Caco-2 (cell line): Measurements from ENCODE around the gene TENM4. TPM values are rescaled to one million over a fixed set of nuclear protein-coding genes. Genes with fewer than 3 reads are reported as not detected.
"Not testable (repeated sequence)": the region's sequence is repeated elsewhere in the genome, so short reads cannot be mapped to it uniquely, and the experiment has no call there.

ENCODE experiments used
- BruUV-seq: library from RNA; stranded (reverse); fragments of 400-500 nt; replicated peaks from 2 replicates; lab custom pipeline; 2021; lab: Mats Ljungman, UMichigan
- CTCF ChIA-PET: fragments of 300-600 bp; sonication (Branson Sonifier 250); formaldehyde crosslinking; loops from one replicate; lab custom pipeline; 2022; ENCODE audit warnings: antibody characterized with exemption; lab: Charles Lee
- POLR2A ChIA-PET: fragments of 300-600 bp; sonication (Branson Sonifier 250); formaldehyde crosslinking; loops from one replicate; lab custom pipeline; 2022; ENCODE audit warnings: antibody characterized with exemption; lab: Charles Lee
- DNase-seq, 2 experiments: peaks; one replicate each; pipeline versions ENCODE4 v3.0.0 to v3.0.0-alpha.2; 2020 to 2022
- H3K27me3 ChIP-seq: replicated peaks from 2 replicates; pipeline ENCODE4 v1.6.0; 2011; ENCODE audit warnings: low read length; ENCODE audit not compliant: control insufficient read depth, insufficient read depth
- H3K36me3 ChIP-seq: 2 replicates; pipeline ENCODE4 v1.5.1; 2011; ENCODE audit warnings: low read length; ENCODE audit not compliant: control insufficient read depth, insufficient read depth
- H3K4me1 ChIP-seq: fragments of 250-450 bp; sonication (Bioruptor Pico); 2 replicates; pipeline ENCODE4 v1.5.1; 2020; ENCODE audit warnings: mild to moderate bottlenecking
- H3K4me3 ChIP-seq: 2 replicates; pipeline ENCODE4 v1.5.1; 2011; ENCODE audit warnings: low read depth, mild to moderate bottlenecking, control low read depth, low read length
- H3K9me3 ChIP-seq: fragments of 250-450 bp; sonication (Bioruptor Pico); 2 replicates; pipeline ENCODE4 v1.5.1; 2020; ENCODE audit warnings: mild to moderate bottlenecking, moderate library complexity
- H3K27ac Mint-ChIP-seq: one replicate; pipeline ENCODE4 v1.8.0; 2022; ENCODE audit warnings: mixed read lengths; ENCODE audit not compliant: unreplicated experiment
- H3K27me3 Mint-ChIP-seq: one replicate; pipeline ENCODE4 v1.8.0; 2022; ENCODE audit warnings: mixed read lengths; ENCODE audit not compliant: insufficient read depth, unreplicated experiment
- H3K36me3 Mint-ChIP-seq: one replicate; pipeline ENCODE4 v1.8.0; 2022; ENCODE audit warnings: mild to moderate bottlenecking, mixed read lengths; ENCODE audit not compliant: insufficient read depth, unreplicated experiment
- H3K4me1 Mint-ChIP-seq: one replicate; pipeline ENCODE4 v1.8.0; 2022; ENCODE audit warnings: low read depth, mixed read lengths; ENCODE audit not compliant: unreplicated experiment
- H3K4me3 Mint-ChIP-seq: one replicate; pipeline ENCODE4 v1.8.0; 2022; ENCODE audit warnings: mild to moderate bottlenecking, moderate library complexity, mixed read lengths; ENCODE audit not compliant: unreplicated experiment
- H3K9me3 Mint-ChIP-seq: one replicate; pipeline ENCODE4 v1.8.0; 2022; ENCODE audit warnings: mixed read lengths; ENCODE audit not compliant: unreplicated experiment
- intact Hi-C: fragments of 100-400 bp; cut with micrococcal nuclease; formaldehyde crosslinking; loops from one replicate; pipeline ENCODE4 v1.10.0; 2022; ENCODE audit not compliant: unreplicated experiment
- total RNA-seq: library from RNA; stranded (reverse); gene quantifications from 2 replicates; pipeline ENCODE4 v1.2.3, GENCODE V29; 2022
- TF ChIP-seq, protein P1 (sequence below), 2 experiments: fragments of 200-600 bp in 1 of 2; IDR thresholded peaks; 1 replicate in 1 of 2; 2 replicates in 1 of 2; pipeline versions ENCODE4 v1.5.1 to v1.8.0; 2011 to 2022; ENCODE audit warnings: antibody characterized with exemption in 1 of 2, control low read depth in 1 of 2, inconsistent platforms in 1 of 2, low read depth in 1 of 2, low read length in 1 of 2, mild to moderate bottlenecking in 1 of 2, moderate library complexity in 1 of 2; ENCODE audit not compliant: insufficient read depth in 1 of 2, severe bottlenecking in 1 of 2, unreplicated experiment in 1 of 2

Gene TENM4
- total RNA-seq, 1 experiment from 2014 or later = 1.1 TPM

- Mint-ChIP-seq H3K4me3 (no peak overlapping the region), H3K4me1 (no peaks in the 10 kb centered on the region), H3K9me3 (no peaks in the 10 kb centered on the region), H3K36me3 (no peaks in the 10 kb centered on the region), H3K27me3 (peaks cover 15% of the 10 kb centered on the region), H3K27ac (no peak overlapping the region)
- intact Hi-C loops = no loop called here
- DNase-seq = no peak
- TF ChIP-seq, protein P1, sequence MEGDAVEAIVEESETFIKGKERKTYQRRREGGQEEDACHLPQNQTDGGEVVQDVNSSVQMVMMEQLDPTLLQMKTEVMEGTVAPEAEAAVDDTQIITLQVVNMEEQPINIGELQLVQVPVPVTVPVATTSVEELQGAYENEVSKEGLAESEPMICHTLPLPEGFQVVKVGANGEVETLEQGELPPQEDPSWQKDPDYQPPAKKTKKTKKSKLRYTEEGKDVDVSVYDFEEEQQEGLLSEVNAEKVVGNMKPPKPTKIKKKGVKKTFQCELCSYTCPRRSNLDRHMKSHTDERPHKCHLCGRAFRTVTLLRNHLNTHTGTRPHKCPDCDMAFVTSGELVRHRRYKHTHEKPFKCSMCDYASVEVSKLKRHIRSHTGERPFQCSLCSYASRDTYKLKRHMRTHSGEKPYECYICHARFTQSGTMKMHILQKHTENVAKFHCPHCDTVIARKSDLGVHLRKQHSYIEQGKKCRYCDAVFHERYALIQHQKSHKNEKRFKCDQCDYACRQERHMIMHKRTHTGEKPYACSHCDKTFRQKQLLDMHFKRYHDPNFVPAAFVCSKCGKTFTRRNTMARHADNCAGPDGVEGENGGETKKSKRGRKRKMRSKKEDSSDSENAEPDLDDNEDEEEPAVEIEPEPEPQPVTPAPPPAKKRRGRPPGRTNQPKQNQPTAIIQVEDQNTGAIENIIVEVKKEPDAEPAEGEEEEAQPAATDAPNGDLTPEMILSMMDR (IDR thresholded peaks at IDR 0.05; ENCODE audit: insufficient read depth in 1 of 2, low read depth in 1 of 2, low read length in 1 of 2, severe bottlenecking in 1 of 2, unreplicated experiment in 1 of 2) = no peak
- Histone ChIP-seq H3K27me3 (0 out of 2 replicates have a peak, but pooled peaks cover 1% of the 10 kb centered on the region), H3K4me3 (no peak overlapping the region), H3K9me3 (no peaks in the 10 kb centered on the region), H3K36me3 (no peaks in the 10 kb centered on the region), H3K4me1 (no peaks in the 10 kb centered on the region)
- ChIA-PET POLR2A (no interaction called here), CTCF (interaction anchor here (1.0 kb wide), 1 partner anchor 33 kb away, joined by 5 read pairs; no protein-coding TSS in a partner anchor)
- BruUV-seq = no TSS peak
These were observed 213.5 kb downstream of the TENM4 start for GRCh38 chr11:79227308-79227707.

GRCh38 chr11:79226126-79226525 is 214.7 kb downstream of the TENM4 start:
- no TSS peak for BruUV-seq

GRCh38 chr11:79222163-79222562 is 218.7 kb downstream of the TENM4 start:
- H3K27me3 ChIP-seq, H3K4me3 Mint-ChIP-seq: not testable (repeated sequence)
- H3K27me3 Mint-ChIP-seq = peaks cover 15% of the 10 kb centered on the region

More at GRCh38 chr11:79226126-79226525, 214.7 kb downstream of the TENM4 start:
- Mint-ChIP-seq H3K4me3 (no peak overlapping the region), H3K9me3 (no peaks in the 10 kb centered on the region), H3K36me3 (no peaks in the 10 kb centered on the region), H3K27ac (no peak overlapping the region), H3K4me1 (no peaks in the 10 kb centered on the region), H3K27me3 (peaks cover 17% of the 10 kb centered on the region)
- Histone ChIP-seq H3K4me3 (no peak overlapping the region), H3K9me3 (no peaks in the 10 kb centered on the region), H3K4me1 (no peaks in the 10 kb centered on the region), H3K36me3 (no peaks in the 10 kb centered on the region), H3K27me3 (0 out of 2 replicates have a peak, but pooled peaks cover 1% of the 10 kb centered on the region)
- intact Hi-C loops = no loop called here
- POLR2A ChIA-PET = no interaction called here
- no peak for DNase-seq
- CTCF ChIA-PET = no interaction called here
- TF ChIP-seq, protein P1 (IDR thresholded peaks at IDR 0.05; ENCODE audit: insufficient read depth in 1 of 2, low read depth in 1 of 2, low read length in 1 of 2, severe bottlenecking in 1 of 2, unreplicated experiment in 1 of 2) = no peak

More at GRCh38 chr11:79222163-79222562, 218.7 kb downstream of the TENM4 start:
- H3K36me3 ChIP-seq, H3K9me3 Mint-ChIP-seq, CTCF ChIA-PET, POLR2A ChIA-PET, H3K27ac Mint-ChIP-seq, BruUV-seq, DNase-seq, H3K4me1 Mint-ChIP-seq, H3K9me3 ChIP-seq, intact Hi-C loops, H3K4me3 ChIP-seq, H3K36me3 Mint-ChIP-seq, H3K4me1 ChIP-seq: not testable (repeated sequence)
